ENCODE results near the gene NTNG1.

NTNG1 gene

GRCh38 chr1:107467811-107468210, 327.0 kb downstream of the NTNG1 start:
- Histone ChIP-seq H3K36me3 (ENCODE audit: control insufficient read depth, insufficient read depth, low read length) (no peaks in the 10 kb centered on the region), H3K4me1 (ENCODE audit: control insufficient read depth, insufficient read depth, low read length) (no peaks in the 10 kb centered on the region), H3K27me3 (ENCODE audit: control insufficient read depth, insufficient read depth, low read length) (no peaks in the 10 kb centered on the region), H3K4me3 (ENCODE audit: low read length) (no peak overlapping the region), H3K9me3 (ENCODE audit: control insufficient read depth, insufficient read depth, low read length) (no peaks in the 10 kb centered on the region), H3K27ac (ENCODE audit: low read length) (no peak overlapping the region)
- no peak for DNase-seq (ENCODE audit: low read depth, low spot score)
- no CpG with 5 or more reads among the region's 3 CpGs for WGBS (ENCODE audit: insufficient coverage, insufficient read length)

DNA sequence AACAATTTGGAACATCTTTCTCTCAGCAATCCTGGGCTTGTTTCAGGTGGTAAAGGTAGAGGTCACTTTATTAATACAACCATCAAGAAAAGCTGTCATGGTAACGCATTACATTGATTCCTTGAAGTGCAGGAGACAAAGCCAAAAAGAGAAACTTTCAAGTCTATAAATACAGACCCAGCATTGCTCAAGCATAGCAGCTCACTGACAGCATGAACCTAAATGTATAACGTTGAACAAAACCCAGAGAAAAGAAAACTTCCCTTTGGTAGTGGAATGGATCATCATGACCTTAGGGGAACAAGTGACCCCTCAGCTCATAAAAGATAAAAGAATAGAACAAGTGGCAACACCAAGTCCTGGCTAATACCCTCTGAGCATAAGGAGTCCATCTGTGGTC, 332.2 kb downstream of the NTNG1 start:
- Histone ChIP-seq H3K27me3 (ENCODE audit: control insufficient read depth, insufficient read depth, low read length) (no peaks in the 10 kb centered on the region), H3K9me3 (ENCODE audit: control insufficient read depth, insufficient read depth, low read length) (no peaks in the 10 kb centered on the region), H3K4me1 (ENCODE audit: control insufficient read depth, insufficient read depth, low read length) (no peaks in the 10 kb centered on the region), H3K4me3 (ENCODE audit: low read length) (no peak overlapping the region), H3K27ac (ENCODE audit: low read length) (no peak overlapping the region), H3K36me3 (ENCODE audit: control insufficient read depth, insufficient read depth, low read length) (no peaks in the 10 kb centered on the region)
- no peak for DNase-seq (ENCODE audit: low read depth, low spot score)
- no CpG with 5 or more reads among the region's 2 CpGs for WGBS (ENCODE audit: insufficient coverage, insufficient read length)

DNA sequence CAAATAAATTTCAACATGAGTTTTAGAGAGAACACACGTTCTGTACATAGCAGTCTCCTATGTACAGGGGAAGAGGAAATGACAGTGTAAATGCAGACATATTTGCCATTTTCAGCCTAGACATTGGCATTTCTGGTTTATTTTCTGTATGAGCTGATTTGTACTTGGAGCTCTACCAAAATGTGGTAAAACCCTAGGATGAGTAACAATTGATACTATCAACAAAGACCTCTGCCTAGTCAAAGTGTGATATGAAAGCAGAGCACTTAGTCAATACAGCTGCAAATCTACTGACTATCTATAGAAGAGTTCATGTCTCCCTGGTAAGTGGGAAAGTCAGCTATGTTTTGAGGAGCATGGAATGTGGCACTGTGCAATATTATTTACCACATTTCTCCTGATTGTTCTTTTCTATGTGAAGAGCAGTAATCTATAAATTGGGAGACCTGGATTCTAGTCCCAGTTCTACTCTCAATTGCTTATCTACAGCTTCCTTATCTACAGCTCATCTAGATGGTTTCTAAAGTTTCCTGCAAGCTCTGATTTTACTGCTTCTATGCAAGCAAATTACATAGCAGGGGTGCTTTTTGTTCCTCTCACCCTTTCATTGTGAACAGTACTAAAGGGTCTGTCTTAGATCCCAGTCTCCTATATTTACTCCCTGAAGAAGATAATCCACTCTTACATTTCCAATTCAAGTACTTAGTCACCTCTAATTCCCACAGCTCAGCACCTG, 334.2 kb downstream of the NTNG1 start:
- DNase-seq (ENCODE audit: low read depth, low spot score) = no peak
- Histone ChIP-seq H3K4me1 (ENCODE audit: control insufficient read depth, insufficient read depth, low read length) (no peaks in the 10 kb centered on the region), H3K4me3 (ENCODE audit: low read length) (no peak overlapping the region), H3K9me3 (ENCODE audit: control insufficient read depth, insufficient read depth, low read length) (no peaks in the 10 kb centered on the region), H3K27ac (ENCODE audit: low read length) (no peak overlapping the region), H3K36me3 (ENCODE audit: control insufficient read depth, insufficient read depth, low read length) (no peaks in the 10 kb centered on the region), H3K27me3 (ENCODE audit: control insufficient read depth, insufficient read depth, low read length) (no peaks in the 10 kb centered on the region)
- no CpG with 5 or more reads among the region's 1 CpG for WGBS (ENCODE audit: insufficient coverage, insufficient read length)

GRCh38 chr1:107477233-107477632, 336.4 kb downstream of the NTNG1 start:
- no peak for DNase-seq (ENCODE audit: low read depth, low spot score)
- Histone ChIP-seq H3K4me3 (ENCODE audit: low read length) (no peak overlapping the region), H3K27ac (ENCODE audit: low read length) (no peak overlapping the region), H3K36me3 (ENCODE audit: control insufficient read depth, insufficient read depth, low read length) (no peaks in the 10 kb centered on the region), H3K4me1 (ENCODE audit: control insufficient read depth, insufficient read depth, low read length) (no peaks in the 10 kb centered on the region), H3K27me3 (ENCODE audit: control insufficient read depth, insufficient read depth, low read length) (no peaks in the 10 kb centered on the region), H3K9me3 (ENCODE audit: control insufficient read depth, insufficient read depth, low read length) (no peaks in the 10 kb centered on the region)
- WGBS (ENCODE audit: insufficient coverage, insufficient read length) = no CpG with 5 or more reads among the region's 2 CpGs

DNA sequence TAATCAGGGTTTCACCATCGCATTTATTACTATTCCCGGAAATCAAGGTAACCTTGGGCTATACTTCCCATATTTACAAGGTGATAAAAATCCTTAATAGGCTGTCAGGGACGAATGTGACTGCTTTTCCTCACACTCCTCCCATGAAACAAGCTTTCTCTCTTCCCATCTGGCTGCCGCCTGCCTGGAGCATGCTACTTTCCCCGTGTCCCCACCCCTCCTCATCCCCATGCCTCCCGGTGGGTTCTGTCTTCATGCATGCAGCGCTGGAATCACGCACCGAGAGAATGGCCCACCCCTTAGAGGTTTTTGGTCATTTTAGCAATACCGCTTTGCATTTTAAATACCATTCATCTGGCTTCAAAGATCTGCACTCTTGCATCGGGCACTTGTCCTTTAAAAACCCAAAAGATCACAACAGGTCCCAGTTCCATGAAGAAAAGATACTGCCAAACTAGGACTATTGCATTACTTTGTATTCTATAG, 339.1 kb downstream of the NTNG1 start:
- WGBS (ENCODE audit: insufficient coverage, insufficient read length) = no CpG with 5 or more reads among the region's 11 CpGs
- Histone ChIP-seq H3K27ac (ENCODE audit: low read length) (no peak overlapping the region), H3K36me3 (ENCODE audit: control insufficient read depth, insufficient read depth, low read length) (no peaks in the 10 kb centered on the region), H3K4me1 (ENCODE audit: control insufficient read depth, insufficient read depth, low read length) (no peaks in the 10 kb centered on the region), H3K27me3 (ENCODE audit: control insufficient read depth, insufficient read depth, low read length) (no peaks in the 10 kb centered on the region), H3K4me3 (ENCODE audit: low read length) (no peak overlapping the region), H3K9me3 (ENCODE audit: control insufficient read depth, insufficient read depth, low read length) (no peaks in the 10 kb centered on the region)
- DNase-seq (ENCODE audit: low read depth, low spot score) = no peak

DNA sequence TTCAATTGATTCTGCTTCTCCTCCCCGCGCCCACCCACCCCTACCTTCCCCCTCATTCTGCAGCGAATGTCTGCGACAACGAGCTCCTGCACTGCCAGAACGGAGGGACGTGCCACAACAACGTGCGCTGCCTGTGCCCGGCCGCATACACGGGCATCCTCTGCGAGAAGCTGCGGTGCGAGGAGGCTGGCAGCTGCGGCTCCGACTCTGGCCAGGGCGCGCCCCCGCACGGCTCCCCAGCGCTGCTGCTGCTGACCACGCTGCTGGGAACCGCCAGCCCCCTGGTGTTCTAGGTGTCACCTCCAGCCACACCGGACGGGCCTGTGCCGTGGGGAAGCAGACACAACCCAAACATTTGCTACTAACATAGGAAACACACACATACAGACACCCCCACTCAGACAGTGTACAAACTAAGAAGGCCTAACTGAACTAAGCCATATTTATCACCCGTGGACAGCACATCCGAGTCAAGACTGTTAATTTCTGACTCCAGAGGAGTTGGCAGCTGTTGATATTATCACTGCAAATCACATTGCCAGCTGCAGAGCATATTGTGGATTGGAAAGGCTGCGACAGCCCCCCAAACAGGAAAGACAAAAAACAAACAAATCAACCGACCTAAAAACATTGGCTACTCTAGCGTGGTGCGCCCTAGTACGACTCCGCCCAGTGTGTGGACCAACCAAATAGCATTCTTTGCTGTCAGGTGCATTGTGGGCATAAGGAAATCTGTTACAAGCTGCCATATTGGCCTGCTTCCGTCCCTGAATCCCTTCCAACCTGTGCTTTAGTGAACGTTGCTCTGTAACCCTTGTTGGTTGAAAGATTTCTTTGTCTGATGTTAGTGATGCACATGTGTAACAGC, 339.9 kb downstream of the NTNG1 start:
- H3K36me3 ChIP-seq (ENCODE audit: control insufficient read depth, insufficient read depth, low read length) = no peaks in the 10 kb centered on the region
- no peaks in the 10 kb centered on the region for H3K9me3 ChIP-seq (ENCODE audit: control insufficient read depth, insufficient read depth, low read length)
- no peaks in the 10 kb centered on the region for H3K27me3 ChIP-seq (ENCODE audit: control insufficient read depth, insufficient read depth, low read length)
- H3K27ac ChIP-seq (ENCODE audit: low read length) = no peak overlapping the region
- DNase-seq (ENCODE audit: low read depth, low spot score) = no peak
- H3K4me3 ChIP-seq (ENCODE audit: low read length) = no peak overlapping the region; the same call in 1 of the 2 replicates
- no CpG with 5 or more reads among the region's 37 CpGs for WGBS (ENCODE audit: insufficient coverage, insufficient read length)
- H3K4me1 ChIP-seq (ENCODE audit: control insufficient read depth, insufficient read depth, low read length) = no peaks in the 10 kb centered on the region

- no CpG with 5 or more reads among the region's 3 CpGs for WGBS (ENCODE audit: insufficient coverage, insufficient read length)
- no peak overlapping the region for H3K4me3 ChIP-seq (ENCODE audit: low read length)
- no peaks in the 10 kb centered on the region for H3K27me3 ChIP-seq (ENCODE audit: control insufficient read depth, insufficient read depth, low read length)
- H3K9me3 ChIP-seq (ENCODE audit: control insufficient read depth, insufficient read depth, low read length) = no peaks in the 10 kb centered on the region
- H3K27ac ChIP-seq (ENCODE audit: low read length) = no peak overlapping the region
- H3K36me3 ChIP-seq (ENCODE audit: control insufficient read depth, insufficient read depth, low read length) = no peaks in the 10 kb centered on the region
- DNase-seq (ENCODE audit: low read depth, low spot score) = no peak
- H3K4me1 ChIP-seq (ENCODE audit: control insufficient read depth, insufficient read depth, low read length) = no peaks in the 10 kb centered on the region
These were observed 341.0 kb downstream of the NTNG1 start for GRCh38 chr1:107481756-107482384.

DNA sequence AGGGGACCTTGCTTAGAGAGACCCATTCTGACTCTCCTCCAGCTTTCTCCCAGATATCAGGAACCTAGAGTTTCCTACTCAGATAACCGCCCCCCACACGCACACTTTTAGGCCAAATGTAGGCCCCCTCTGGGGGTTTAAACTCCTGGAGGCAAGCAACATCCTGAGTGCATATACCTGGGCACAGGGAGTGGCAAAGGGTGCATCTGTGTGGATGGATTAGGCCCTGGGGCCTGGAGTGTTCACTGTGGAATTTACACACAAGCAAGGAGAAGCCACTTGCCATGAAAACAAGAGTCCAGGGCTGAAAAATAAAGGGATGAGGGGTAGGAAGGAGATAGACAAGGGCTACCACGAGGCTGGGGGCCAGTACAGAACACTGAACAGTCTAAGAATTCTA, 343.1 kb downstream of the NTNG1 start:
- H3K4me1 ChIP-seq (ENCODE audit: control insufficient read depth, insufficient read depth, low read length) = no peaks in the 10 kb centered on the region
- no peak overlapping the region for H3K27ac ChIP-seq (ENCODE audit: low read length)
- WGBS (ENCODE audit: insufficient coverage, insufficient read length) = no CpG with 5 or more reads among the region's 3 CpGs
- no peak for DNase-seq (ENCODE audit: low read depth, low spot score)
- no peaks in the 10 kb centered on the region for H3K36me3 ChIP-seq (ENCODE audit: control insufficient read depth, insufficient read depth, low read length)
- H3K4me3 ChIP-seq (ENCODE audit: low read length) = no peak overlapping the region
- H3K27me3 ChIP-seq (ENCODE audit: control insufficient read depth, insufficient read depth, low read length) = no peaks in the 10 kb centered on the region
- no peaks in the 10 kb centered on the region for H3K9me3 ChIP-seq (ENCODE audit: control insufficient read depth, insufficient read depth, low read length)

- H3K4me1 ChIP-seq (ENCODE audit: control insufficient read depth, insufficient read depth, low read length) = no peaks in the 10 kb centered on the region
- WGBS (ENCODE audit: insufficient coverage, insufficient read length) = no CpG with 5 or more reads among the region's 3 CpGs
- H3K9me3 ChIP-seq (ENCODE audit: control insufficient read depth, insufficient read depth, low read length) = no peaks in the 10 kb centered on the region
- H3K27ac ChIP-seq (ENCODE audit: low read length) = no peak overlapping the region
- H3K36me3 ChIP-seq (ENCODE audit: control insufficient read depth, insufficient read depth, low read length) = no peaks in the 10 kb centered on the region
- H3K4me3 ChIP-seq (ENCODE audit: low read length) = no peak overlapping the region
- no peak for DNase-seq (ENCODE audit: low read depth, low spot score)
- no peaks in the 10 kb centered on the region for H3K27me3 ChIP-seq (ENCODE audit: control insufficient read depth, insufficient read depth, low read length)
These were observed 345.5 kb downstream of the NTNG1 start for GRCh38 chr1:107486349-107486748.

GRCh38 chr1:107487506-107487905, 346.7 kb downstream of the NTNG1 start:
- no peak for DNase-seq (ENCODE audit: low read depth, low spot score)
- Histone ChIP-seq H3K4me3 (ENCODE audit: low read length) (no peak overlapping the region), H3K27me3 (ENCODE audit: control insufficient read depth, insufficient read depth, low read length) (no peaks in the 10 kb centered on the region), H3K9me3 (ENCODE audit: control insufficient read depth, insufficient read depth, low read length) (no peaks in the 10 kb centered on the region), H3K4me1 (ENCODE audit: control insufficient read depth, insufficient read depth, low read length) (no peaks in the 10 kb centered on the region), H3K36me3 (ENCODE audit: control insufficient read depth, insufficient read depth, low read length) (no peaks in the 10 kb centered on the region), H3K27ac (ENCODE audit: low read length) (no peak overlapping the region)
- no CpG with 5 or more reads among the region's 2 CpGs for WGBS (ENCODE audit: insufficient coverage, insufficient read length)

Measured in iPS DF 6.9 (cell line).